ENCODE measurements around the gene CAPZB.
"Not testable (repeated sequence)": the region's sequence is repeated elsewhere in the genome, so short reads cannot be mapped to it uniquely, and the experiment has no call there.

Gene CAPZB

GRCh38 chr1:19517017-19517416 is 31.7 kb upstream of the CAPZB start:
- Histone ChIP-seq H3K27ac (ENCODE audit: insufficient read depth, low read length, poor library complexity, severe bottlenecking) (no peak overlapping the region), H3K9me3 (ENCODE audit: control insufficient read depth, low read length) (no peaks in the 10 kb centered on the region), H3K36me3 (ENCODE audit: control insufficient read depth, insufficient read depth, low read length) (no peaks in the 10 kb centered on the region), H3K27me3 (replicated peaks; ENCODE audit: control insufficient read depth, insufficient read depth, low read length, poor library complexity, severe bottlenecking) (no peaks in the 10 kb centered on the region), H3K4me3 (ENCODE audit: insufficient read depth, low read depth, low read length, poor library complexity, severe bottlenecking) (no peak overlapping the region), H3K4me1 (ENCODE audit: control insufficient read depth, insufficient read depth, low read length, poor library complexity, severe bottlenecking) (no peaks in the 10 kb centered on the region)
- no peak for DNase-seq

GRCh38 chr1:19515201-19515600 is 29.9 kb upstream of the CAPZB start:
- Histone ChIP-seq H3K4me1 (ENCODE audit: control insufficient read depth, insufficient read depth, low read length, poor library complexity, severe bottlenecking) (no peaks in the 10 kb centered on the region), H3K4me3 (ENCODE audit: insufficient read depth, low read depth, low read length, poor library complexity, severe bottlenecking) (no peak overlapping the region), H3K27me3 (replicated peaks; ENCODE audit: control insufficient read depth, insufficient read depth, low read length, poor library complexity, severe bottlenecking) (no peaks in the 10 kb centered on the region), H3K36me3 (ENCODE audit: control insufficient read depth, insufficient read depth, low read length) (no peaks in the 10 kb centered on the region), H3K27ac (ENCODE audit: insufficient read depth, low read length, poor library complexity, severe bottlenecking) (no peak overlapping the region), H3K9me3 (ENCODE audit: control insufficient read depth, low read length) (no peaks in the 10 kb centered on the region)
- no peak for DNase-seq

GRCh38 chr1:19514391-19514831 is 29.1 kb upstream of the CAPZB start:
- H3K27me3 ChIP-seq (replicated peaks; ENCODE audit: control insufficient read depth, insufficient read depth, low read length, poor library complexity, severe bottlenecking), result no peaks in the 10 kb centered on the region
- no peak overlapping the region for H3K27ac ChIP-seq (ENCODE audit: insufficient read depth, low read length, poor library complexity, severe bottlenecking)
- H3K4me3 ChIP-seq (ENCODE audit: insufficient read depth, low read depth, low read length, poor library complexity, severe bottlenecking), result no peak overlapping the region
- H3K9me3 ChIP-seq (ENCODE audit: control insufficient read depth, low read length), result no peaks in the 10 kb centered on the region
- no peaks in the 10 kb centered on the region for H3K36me3 ChIP-seq (ENCODE audit: control insufficient read depth, insufficient read depth, low read length)
- DNase-seq, result no peak
- no peaks in the 10 kb centered on the region for H3K4me1 ChIP-seq (ENCODE audit: control insufficient read depth, insufficient read depth, low read length, poor library complexity, severe bottlenecking)

- Histone ChIP-seq H3K4me1 (ENCODE audit: control insufficient read depth, insufficient read depth, low read length, poor library complexity, severe bottlenecking) (peaks cover 4% of the 10 kb centered on the region), H3K36me3 (ENCODE audit: control insufficient read depth, insufficient read depth, low read length) (no peaks in the 10 kb centered on the region), H3K27me3 (replicated peaks; ENCODE audit: control insufficient read depth, insufficient read depth, low read length, poor library complexity, severe bottlenecking) (no peaks in the 10 kb centered on the region), H3K9me3 (ENCODE audit: control insufficient read depth, low read length) (no peaks in the 10 kb centered on the region), H3K27ac (ENCODE audit: insufficient read depth, low read length, poor library complexity, severe bottlenecking) (no peak overlapping the region), H3K4me3 (ENCODE audit: insufficient read depth, low read depth, low read length, poor library complexity, severe bottlenecking) (no peak overlapping the region)
- DNase-seq, result no peak
Observed at GRCh38 chr1:19512545-19512944, 27.2 kb upstream of the CAPZB start.

GRCh38 chr1:19511116-19511515 is 25.8 kb upstream of the CAPZB start:
- H3K4me3 ChIP-seq (ENCODE audit: insufficient read depth, low read depth, low read length, poor library complexity, severe bottlenecking), result no peak overlapping the region
- no peak overlapping the region for H3K27ac ChIP-seq (ENCODE audit: insufficient read depth, low read length, poor library complexity, severe bottlenecking)
- H3K36me3 ChIP-seq (ENCODE audit: control insufficient read depth, insufficient read depth, low read length), result no peaks in the 10 kb centered on the region
- H3K27me3 ChIP-seq (replicated peaks; ENCODE audit: control insufficient read depth, insufficient read depth, low read length, poor library complexity, severe bottlenecking), result no peaks in the 10 kb centered on the region
- H3K9me3 ChIP-seq (ENCODE audit: control insufficient read depth, low read length), result no peaks in the 10 kb centered on the region
- peaks cover 4% of the 10 kb centered on the region for H3K4me1 ChIP-seq (ENCODE audit: control insufficient read depth, insufficient read depth, low read length, poor library complexity, severe bottlenecking)
- DNase-seq, result no peak

GRCh38 chr1:19509647-19510046 is 24.3 kb upstream of the CAPZB start:
- not testable (repeated sequence) for H3K9me3 ChIP-seq (ENCODE audit: control insufficient read depth, low read length); H3K36me3 ChIP-seq (ENCODE audit: control insufficient read depth, insufficient read depth, low read length); H3K4me1 ChIP-seq (ENCODE audit: control insufficient read depth, insufficient read depth, low read length, poor library complexity, severe bottlenecking); H3K4me3 ChIP-seq (ENCODE audit: insufficient read depth, low read depth, low read length, poor library complexity, severe bottlenecking); H3K27me3 ChIP-seq (replicated peaks; ENCODE audit: control insufficient read depth, insufficient read depth, low read length, poor library complexity, severe bottlenecking); H3K27ac ChIP-seq (ENCODE audit: insufficient read depth, low read length, poor library complexity, severe bottlenecking); DNase-seq

- no peaks in the 10 kb centered on the region for H3K9me3 ChIP-seq (ENCODE audit: control insufficient read depth, low read length)
- no peak overlapping the region for H3K4me3 ChIP-seq (ENCODE audit: insufficient read depth, low read depth, low read length, poor library complexity, severe bottlenecking)
- peaks cover 4% of the 10 kb centered on the region for H3K4me1 ChIP-seq (ENCODE audit: control insufficient read depth, insufficient read depth, low read length, poor library complexity, severe bottlenecking)
- H3K36me3 ChIP-seq (ENCODE audit: control insufficient read depth, insufficient read depth, low read length), result no peaks in the 10 kb centered on the region
- no peaks in the 10 kb centered on the region for H3K27me3 ChIP-seq (replicated peaks; ENCODE audit: control insufficient read depth, insufficient read depth, low read length, poor library complexity, severe bottlenecking)
- H3K27ac ChIP-seq (ENCODE audit: insufficient read depth, low read length, poor library complexity, severe bottlenecking), result no peak overlapping the region
- no peak for DNase-seq
Observed at GRCh38 chr1:19507516-19507915, 22.2 kb upstream of the CAPZB start.

- Histone ChIP-seq H3K4me3 (ENCODE audit: insufficient read depth, low read depth, low read length, poor library complexity, severe bottlenecking) (no peak overlapping the region), H3K27ac (ENCODE audit: insufficient read depth, low read length, poor library complexity, severe bottlenecking) (no peak overlapping the region)
- no peak for DNase-seq
Observed at GRCh38 chr1:19505693-19506457, 20.5 kb upstream of the CAPZB start.

GRCh38 chr1:19504796-19505692 is 19.7 kb upstream of the CAPZB start:
- no peak for DNase-seq
- Histone ChIP-seq H3K4me3 (ENCODE audit: insufficient read depth, low read depth, low read length, poor library complexity, severe bottlenecking) (no peak overlapping the region), H3K27me3 (replicated peaks; ENCODE audit: control insufficient read depth, insufficient read depth, low read length, poor library complexity, severe bottlenecking) (no peaks in the 10 kb centered on the region), H3K9me3 (ENCODE audit: control insufficient read depth, low read length) (no peaks in the 10 kb centered on the region), H3K36me3 (ENCODE audit: control insufficient read depth, insufficient read depth, low read length) (no peaks in the 10 kb centered on the region), H3K27ac (ENCODE audit: insufficient read depth, low read length, poor library complexity, severe bottlenecking) (no peak overlapping the region), H3K4me1 (ENCODE audit: control insufficient read depth, insufficient read depth, low read length, poor library complexity, severe bottlenecking) (peaks cover 4% of the 10 kb centered on the region)

More at GRCh38 chr1:19505693-19506457, 20.5 kb upstream of the CAPZB start:
- Histone ChIP-seq H3K36me3 (ENCODE audit: control insufficient read depth, insufficient read depth, low read length) (no peaks in the 10 kb centered on the region), H3K4me1 (ENCODE audit: control insufficient read depth, insufficient read depth, low read length, poor library complexity, severe bottlenecking) (peaks cover 4% of the 10 kb centered on the region), H3K27me3 (replicated peaks; ENCODE audit: control insufficient read depth, insufficient read depth, low read length, poor library complexity, severe bottlenecking) (no peaks in the 10 kb centered on the region), H3K9me3 (ENCODE audit: control insufficient read depth, low read length) (no peaks in the 10 kb centered on the region)

GRCh38 chr1:19502284-19502683 is 16.9 kb upstream of the CAPZB start:
- H3K36me3 ChIP-seq (ENCODE audit: control insufficient read depth, insufficient read depth, low read length); H3K27ac ChIP-seq (ENCODE audit: insufficient read depth, low read length, poor library complexity, severe bottlenecking); DNase-seq; H3K27me3 ChIP-seq (replicated peaks; ENCODE audit: control insufficient read depth, insufficient read depth, low read length, poor library complexity, severe bottlenecking); H3K4me3 ChIP-seq (ENCODE audit: insufficient read depth, low read depth, low read length, poor library complexity, severe bottlenecking); H3K9me3 ChIP-seq (ENCODE audit: control insufficient read depth, low read length); H3K4me1 ChIP-seq (ENCODE audit: control insufficient read depth, insufficient read depth, low read length, poor library complexity, severe bottlenecking): not testable (repeated sequence)

All from effector memory CD4-positive, alpha-beta T cell (primary cell).